ENCODE data around the gene C10orf105.

The C10orf105 gene

DNA sequence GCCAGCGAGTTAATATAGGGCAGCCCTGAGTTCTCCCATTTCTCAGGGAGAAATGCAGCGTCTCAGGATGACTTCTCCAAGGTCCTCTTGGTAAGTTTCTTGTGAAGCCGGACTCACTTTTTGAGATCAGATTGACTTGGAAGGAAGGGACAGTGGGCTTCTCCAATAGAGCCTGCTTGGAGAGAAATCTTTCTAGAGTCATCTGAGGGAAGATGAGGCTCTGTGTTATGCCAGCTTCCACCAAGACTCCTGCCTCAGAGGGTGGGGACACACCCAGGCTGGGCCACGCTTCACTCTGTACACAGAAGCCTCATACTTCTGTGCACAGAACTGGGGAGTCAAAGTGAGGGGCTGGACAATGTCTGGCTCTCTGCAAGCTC is 5.6 kb downstream of the C10orf105 start:
- DNase-seq: no peak

DNA sequence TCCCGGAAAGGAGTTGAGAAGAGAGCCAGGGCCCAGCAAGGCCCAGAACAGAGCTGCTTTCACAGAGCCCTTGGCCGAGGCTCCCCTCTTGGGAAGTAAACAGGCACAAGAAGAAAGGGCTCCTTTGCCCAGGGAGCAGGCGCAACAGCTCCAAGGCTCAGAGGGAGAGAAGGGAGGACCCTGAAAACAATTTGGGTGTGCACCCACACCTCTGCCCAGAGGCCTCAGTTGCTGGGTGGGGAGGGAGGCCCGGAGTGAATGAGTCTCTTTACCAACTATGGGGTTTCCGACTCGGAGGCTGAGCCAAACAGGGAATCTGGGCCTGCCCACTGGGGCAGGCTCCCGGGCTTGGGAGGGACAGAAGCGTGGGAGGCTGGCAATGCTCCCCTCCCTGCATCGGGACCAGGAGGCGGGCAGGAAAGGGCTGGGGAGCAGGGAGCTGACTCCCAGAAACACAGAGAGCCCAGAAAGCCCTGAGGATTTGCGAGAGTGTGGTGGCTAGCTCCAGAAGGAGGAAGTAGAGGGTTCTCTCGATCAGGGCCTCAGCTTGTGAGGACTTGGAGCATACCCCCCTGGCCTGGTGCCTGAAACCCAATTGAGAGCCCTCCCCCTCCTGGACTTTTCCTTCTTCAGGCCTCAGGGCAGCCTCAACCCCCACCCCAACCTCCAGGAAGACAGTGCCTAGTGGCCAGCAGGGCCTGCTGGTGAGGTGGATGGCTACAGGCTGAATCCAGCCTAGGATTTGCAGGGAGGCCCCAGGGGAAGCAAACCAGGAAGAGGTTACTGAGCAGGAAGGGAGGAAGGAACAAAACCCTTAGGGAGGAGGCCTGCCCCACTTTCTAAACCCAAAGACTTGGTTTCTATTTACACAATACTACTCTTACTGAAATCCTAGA is 6.2 kb downstream of the C10orf105 start:
- DNase-seq: no peak

GRCh38 chr10:71712572-71713134 is 6.9 kb downstream of the C10orf105 start:
- DNase-seq: no peak

GRCh38 chr10:71712170-71712569 is 7.4 kb downstream of the C10orf105 start:
- DNase-seq: no peak

- DNase-seq: no peak
These were observed 8.4 kb downstream of the C10orf105 start for GRCh38 chr10:71711052-71711623.

DNA sequence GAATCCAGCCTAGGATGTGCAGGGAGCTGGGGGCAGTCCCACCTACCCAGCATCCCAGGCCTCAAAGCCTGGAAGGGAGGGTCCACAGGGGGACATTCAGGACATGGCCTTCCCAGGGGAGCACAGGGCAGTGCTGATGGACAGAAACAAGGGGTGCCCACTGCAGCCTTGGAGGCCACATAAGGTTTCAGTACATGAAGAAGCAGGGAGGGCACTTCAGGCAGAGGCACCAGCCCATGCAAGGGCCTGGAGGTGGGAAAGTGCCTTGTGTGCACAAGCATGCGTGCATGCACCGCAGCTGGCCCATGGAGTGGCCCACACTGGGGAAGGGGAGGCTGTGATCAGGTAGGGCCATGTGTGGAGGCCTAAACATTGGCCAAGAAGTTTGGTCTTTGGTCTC is 9.1 kb downstream of the C10orf105 start:
- DNase-seq: no peak

DNA sequence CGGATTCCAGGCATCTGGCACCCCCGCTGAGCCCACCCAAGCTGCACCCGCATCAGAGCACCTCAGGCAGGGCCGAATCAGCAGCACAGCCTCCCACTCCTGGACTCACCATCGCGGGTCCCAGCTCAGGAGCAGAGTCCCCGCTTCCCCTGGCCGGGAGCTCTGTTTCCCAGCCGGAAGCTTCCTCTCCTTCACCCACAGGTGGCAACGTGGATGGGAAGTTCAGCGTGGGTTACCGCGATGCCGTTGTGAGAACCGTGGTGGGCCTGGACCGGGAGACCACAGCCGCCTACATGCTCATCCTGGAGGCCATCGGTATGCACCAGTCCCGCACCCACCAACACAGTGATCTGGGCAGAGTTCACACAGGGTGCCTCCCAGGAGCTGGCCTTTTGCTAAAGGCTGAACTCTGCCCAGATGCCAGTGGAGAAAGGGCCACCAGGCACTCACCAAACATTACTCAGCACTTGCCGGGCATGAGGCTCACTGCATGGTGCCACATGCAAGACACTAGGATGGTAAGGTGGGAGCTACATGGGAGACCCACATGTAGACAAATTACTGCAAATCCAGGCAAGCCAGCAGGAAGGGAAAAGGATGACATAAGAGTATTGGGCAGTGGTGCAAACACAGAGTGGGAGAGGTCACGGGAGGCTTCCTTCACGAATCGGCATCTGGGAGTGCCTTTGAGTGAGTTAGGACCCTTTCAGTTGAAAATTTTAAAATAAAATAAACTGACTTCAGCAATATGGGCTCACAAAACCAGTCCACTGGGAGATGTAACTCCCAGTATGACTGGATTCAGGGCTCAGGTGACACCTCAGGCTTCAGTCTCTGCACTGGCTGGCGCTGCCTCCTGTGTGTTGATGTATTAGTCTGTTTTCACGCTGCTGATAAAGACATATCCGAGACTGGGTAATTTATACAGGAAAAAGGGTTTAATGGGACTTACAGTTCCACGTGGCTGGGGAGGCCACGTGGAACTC is 10.4 kb downstream of the C10orf105 start:
- no peak for DNase-seq

GRCh38 chr10:71708301-71708703 is 11.3 kb downstream of the C10orf105 start:
- no peak for DNase-seq

DNA sequence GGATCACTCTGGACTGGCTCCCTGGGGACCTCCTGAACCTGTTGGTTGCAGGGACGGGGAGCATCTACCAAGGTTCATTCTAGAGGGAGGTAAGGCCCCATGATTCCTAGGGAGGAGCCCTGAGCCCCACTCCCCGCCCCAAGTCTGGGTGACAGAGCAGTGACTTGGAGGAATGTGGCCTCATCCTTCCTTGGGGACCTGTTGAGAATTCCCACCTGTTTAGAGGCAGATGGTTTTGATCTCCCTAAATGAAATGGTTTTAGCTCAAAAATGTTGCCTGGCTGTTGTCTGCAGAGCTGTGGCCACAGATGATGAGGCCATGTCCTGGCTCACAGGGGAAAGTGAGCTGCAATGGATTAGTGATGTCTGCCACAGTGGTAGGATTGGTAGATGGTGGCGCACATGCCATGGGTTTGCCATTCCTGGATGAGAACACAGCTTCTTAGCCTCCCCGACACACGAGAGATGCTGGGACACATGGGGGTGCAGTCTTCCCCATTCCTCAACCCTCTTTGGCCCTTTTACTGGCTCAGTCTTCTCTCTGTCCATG is 12.3 kb downstream of the C10orf105 start:
- DNase-seq: no peak

GRCh38 chr10:71706216-71707121 is 13.1 kb downstream of the C10orf105 start:
- no peak for DNase-seq

DNA sequence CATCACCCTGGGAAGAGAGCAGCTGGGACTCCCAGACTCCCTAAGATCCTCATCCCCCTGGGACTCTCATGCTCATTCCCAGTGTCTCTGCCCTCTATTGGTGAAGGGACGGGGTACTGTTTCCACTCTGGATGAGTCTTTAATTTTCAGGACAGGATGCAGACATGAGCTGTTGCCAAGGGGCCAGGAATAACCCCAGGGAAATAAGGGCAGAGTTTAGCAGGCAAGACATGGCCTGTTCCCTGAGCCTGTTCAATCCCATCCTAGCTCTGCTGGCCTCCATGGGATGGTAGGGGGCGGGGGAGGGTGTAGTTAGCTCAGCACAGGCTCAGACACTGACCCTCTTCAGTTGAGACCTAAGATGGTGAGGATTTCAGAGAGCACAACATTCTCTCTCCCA is 14.0 kb downstream of the C10orf105 start:
- DNase-seq: no peak

DNA sequence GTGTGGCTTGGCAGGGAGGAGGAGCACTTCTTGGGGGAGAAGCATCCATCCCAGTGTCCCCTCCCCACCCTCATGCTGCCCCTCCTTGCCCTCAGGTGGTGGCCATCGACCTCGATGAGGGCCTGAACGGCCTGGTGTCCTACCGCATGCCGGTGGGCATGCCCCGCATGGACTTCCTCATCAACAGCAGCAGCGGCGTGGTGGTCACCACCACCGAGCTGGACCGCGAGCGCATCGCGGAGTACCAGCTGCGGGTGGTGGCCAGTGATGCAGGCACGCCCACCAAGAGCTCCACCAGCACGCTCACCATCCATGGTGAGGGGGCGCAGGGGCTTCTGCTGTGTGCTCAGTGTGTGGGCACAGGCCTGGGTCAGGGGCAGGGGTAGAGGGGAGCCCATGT is 14.8 kb downstream of the C10orf105 start:
- no peak for DNase-seq

DNA sequence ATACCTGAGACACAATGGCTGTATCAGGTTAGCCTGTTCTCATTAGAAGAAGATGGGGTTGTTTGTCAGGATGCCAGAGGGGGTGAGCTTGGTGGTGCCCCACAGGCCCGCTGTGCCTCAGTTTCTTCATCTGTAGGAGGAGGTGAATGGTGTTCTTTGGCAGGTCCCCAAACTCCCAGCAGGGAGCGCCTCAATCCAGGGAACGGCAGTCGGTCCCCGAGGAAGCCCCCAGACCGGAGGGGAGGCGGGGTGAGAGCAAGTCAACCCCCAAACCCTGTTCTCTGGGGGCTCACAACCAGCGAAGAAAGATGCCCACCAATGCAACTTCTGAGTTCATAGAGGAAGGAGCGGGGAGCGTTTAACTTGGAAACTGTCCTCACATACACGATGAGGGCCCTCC is 16.0 kb downstream of the C10orf105 start:
- no peak for DNase-seq

GRCh38 chr10:71701496-71702132 is 18.0 kb downstream of the C10orf105 start:
- DNase-seq: no peak

GRCh38 chr10:71700731-71701368 is 18.7 kb downstream of the C10orf105 start:
- no peak for DNase-seq

GRCh38 chr10:71698737-71699136 is 20.8 kb downstream of the C10orf105 start:
- no peak for DNase-seq

- no peak for DNase-seq
These were observed 21.5 kb downstream of the C10orf105 start for GRCh38 chr10:71697938-71698709.

DNA sequence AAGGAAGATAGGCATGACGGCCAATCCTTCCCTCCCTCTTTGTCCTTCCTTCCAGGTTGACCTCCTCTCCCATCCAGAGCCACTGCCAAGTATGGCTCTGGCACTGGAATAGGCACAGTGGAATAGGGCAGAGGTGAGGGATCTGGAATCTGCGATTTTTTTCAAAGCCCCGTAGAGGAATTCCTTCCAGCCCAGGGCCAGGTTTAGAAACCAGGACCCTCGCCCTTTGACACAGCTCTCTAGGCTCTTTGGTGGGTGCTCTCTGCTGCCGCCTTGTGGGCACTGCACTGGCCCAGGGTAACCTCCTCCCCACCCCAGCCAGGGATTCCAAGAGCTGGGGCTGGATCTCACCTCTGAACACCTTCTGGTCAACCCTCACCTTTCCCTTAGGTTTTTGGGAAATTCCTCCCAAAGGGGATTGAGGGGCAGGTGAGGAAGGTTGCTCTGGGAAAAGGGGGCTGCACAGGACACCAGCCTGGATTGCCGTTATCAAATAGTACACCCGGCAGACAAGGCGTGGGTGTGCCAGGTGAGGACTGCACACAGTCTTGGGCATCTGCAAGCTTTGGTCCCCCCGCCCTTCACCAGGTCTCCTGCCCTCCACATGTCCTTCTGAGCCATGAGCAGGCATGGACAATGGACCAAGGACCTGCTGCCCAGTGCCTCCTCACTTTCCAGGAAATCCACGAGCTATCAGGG is 22.8 kb downstream of the C10orf105 start:
- DNase-seq: no peak
